OCI-LY7 (cell line): ENCODE data around the gene FRA10AC1.

Experiments used
- CTCF ChIP-seq: fragments of 200-600 bp; sonication (generic); conservative IDR thresholded peaks from 2 replicates; pipeline ENCODE4 v1.5.1; 2014; ENCODE audit warnings: mild to moderate bottlenecking, antibody characterized with exemption, low read length, moderate library complexity, mixed read lengths
- EZH2phosphoT487 ChIP-seq: fragments of 200-600 bp; sonication (generic); IDR thresholded peaks from 2 replicates; pipeline ENCODE4 v1.6.1; 2018; ENCODE audit warnings: low read depth, borderline replicate concordance, mild to moderate bottlenecking, mixed run types, antibody characterized with exemption, low read length, moderate library complexity, mixed read lengths

- TF ChIP-seq CTCF, result no peak
- TF ChIP-seq EZH2phosphoT487, result no peak
These were observed 28.6 kb downstream of the FRA10AC1 start for GRCh38 chr10:93673791-93674190.
